NCI-H1092 (cell line): Measurements from ENCODE around the gene USF2.
A peak's percentile ranks its signal among the peaks of the same experiment; 100 is the strongest.
"Not testable (repeated sequence)": the region's sequence is repeated elsewhere in the genome, so short reads cannot be mapped to it uniquely, and the experiment has no call there.

Source experiments
- DNase-seq: peaks from one replicate; lab custom pipeline; 2025; lab: John Stamatoyannopoulos, UW

The USF2 gene

DNA sequence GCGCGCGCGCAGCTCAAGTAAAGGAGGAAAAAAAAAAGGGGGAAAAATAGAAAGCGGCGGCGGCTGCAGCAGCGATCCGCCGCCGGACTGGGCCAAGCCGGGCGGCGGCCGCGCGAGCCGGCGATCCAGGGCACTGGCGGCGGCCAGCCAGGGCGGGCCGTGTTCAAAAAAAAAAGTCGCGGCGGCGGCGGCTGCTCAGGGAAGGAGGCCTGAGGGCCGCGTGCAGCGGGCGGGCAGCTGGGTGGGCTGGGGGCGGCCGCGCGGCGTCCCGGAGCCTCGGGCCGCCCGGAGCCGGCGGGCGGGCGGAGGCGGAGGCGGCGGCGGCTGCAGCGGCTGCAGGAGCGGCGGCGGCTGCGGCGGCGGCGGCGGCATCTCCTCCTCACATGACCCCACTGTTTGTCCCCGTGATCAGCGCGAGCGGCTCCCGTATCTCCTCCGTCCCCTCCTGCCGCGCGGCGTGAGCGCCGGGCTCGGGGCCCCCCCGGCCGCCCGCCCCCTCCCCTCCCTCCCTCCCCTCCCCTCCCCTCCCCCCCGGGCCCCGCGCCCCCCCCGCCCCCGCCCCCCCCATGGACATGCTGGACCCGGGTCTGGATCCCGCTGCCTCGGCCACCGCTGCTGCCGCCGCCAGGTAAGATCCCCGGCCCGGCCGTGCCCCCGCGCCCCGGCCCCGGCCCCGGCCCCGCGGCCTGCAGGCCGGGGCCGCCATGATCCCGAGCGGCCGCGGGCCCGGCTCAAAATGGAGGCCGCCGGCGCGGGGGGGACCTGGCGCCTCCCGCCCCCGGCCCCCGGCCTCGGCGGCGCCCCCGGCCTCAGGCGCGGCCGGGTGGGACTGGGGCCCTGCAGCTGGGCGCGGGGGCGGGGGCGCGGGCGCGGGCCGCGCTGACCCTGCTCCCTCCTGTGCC, at the start of gene USF2:
Gene USF2 (plus strand): TSS at position 427 of the 902 bp plus-strand sequence. CDS start 140 bp downstream, at position 567.
- peak; percentile 29 for DNase-seq

GRCh38 chr19:35219008-35219407, 49.8 kb upstream of the USF2 start:
- no peak for DNase-seq

DNA sequence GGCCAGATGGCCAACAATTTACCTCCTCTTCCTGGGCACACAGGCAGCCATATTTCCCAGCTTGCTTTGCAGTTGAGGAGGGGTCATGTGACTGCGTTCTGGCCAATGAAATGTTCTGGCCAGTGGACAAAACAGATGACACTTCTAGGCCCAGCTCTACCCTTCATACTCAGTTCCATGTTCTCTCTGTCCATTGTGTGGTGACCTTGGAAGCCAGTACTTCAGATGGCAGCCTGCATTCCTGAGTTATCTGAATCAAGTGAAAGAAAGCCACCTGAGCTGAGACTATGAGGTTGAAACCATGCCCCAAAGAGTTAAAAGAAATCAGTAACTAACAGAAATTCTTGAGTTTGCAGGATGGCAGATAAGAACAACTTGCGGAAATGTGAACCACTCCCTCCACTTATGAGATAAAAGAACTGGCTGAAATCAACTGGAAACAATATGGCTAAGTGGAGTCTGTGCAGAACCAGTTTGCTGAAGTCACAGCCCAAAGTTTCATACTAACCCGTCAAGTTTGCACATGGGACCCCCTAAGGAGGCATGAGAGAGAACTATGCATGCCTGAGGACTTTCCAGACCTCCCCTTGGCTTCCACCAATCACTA, 48.3 kb upstream of the USF2 start:
- DNase-seq = no peak

DNA sequence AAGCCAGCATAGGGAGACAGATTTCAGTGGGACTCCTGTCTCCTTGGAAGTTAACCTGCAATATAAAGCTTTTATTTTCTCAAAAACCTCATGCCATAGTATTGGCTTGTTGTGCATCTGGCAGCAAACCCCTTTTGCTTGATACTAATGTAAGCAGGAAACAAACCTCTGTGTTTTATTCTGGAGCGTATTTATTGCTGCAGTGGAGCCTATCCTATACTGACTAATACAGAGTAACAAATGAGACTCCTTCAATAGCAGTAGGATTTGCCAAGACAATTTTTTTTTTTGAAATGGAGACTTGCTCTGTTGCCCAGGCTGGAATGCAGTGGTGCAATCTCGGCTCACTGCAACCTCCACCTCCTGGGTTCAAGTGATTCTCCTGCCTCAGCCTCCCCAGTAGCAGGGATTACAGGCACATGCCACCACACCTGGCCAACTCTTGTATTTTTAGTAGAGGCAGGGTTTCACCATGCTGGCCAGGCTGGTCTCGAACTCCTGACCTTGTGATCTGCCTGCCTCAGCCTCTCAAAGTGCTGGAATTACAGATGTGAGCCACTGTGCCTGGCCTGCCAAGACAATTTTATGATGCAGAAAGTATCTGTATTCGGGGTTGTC, 47.7 kb upstream of the USF2 start:
- not testable (repeated sequence) for DNase-seq

GRCh38 chr19:35222373-35223015, 46.3 kb upstream of the USF2 start:
- no peak for DNase-seq

DNA sequence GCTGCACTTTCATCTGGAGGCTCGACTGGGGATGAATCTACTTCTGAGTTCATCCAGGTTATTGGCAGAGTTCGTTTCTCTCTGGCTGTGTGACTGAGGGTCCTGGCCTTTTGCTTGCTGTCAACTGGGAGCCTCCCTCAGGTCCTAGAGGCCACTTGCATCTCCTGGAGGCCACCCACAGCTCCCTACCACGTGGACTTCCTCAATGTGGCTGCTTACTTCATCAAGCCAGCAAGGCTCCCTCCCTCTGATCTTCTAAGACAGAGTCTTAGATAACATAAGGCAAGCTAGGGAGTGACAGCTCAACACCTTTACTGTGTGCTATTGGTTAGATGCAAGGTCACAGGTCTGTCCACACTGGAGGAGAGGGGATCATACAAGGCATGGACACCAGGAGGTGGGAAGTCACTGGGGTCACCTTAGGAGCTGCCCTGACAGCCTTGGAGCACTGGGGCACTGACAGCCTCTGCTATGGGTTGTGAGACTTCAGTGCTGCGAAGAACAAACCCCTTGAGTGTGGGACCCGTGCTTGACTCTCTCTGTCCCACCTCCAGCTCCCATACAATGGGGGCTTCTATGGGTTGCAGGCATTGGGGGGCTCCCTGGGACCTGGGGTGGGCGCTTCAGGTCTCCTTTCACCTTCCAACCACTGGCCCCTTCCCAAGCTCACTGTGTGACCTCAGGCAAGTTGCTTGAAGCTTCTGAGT, 45.5 kb upstream of the USF2 start:
- no peak for DNase-seq

- no peak for DNase-seq
Measured at GRCh38 chr19:35223862-35224505, 44.8 kb upstream of the USF2 start.

GRCh38 chr19:35224681-35225571, 43.8 kb upstream of the USF2 start:
- no peak for DNase-seq

DNA sequence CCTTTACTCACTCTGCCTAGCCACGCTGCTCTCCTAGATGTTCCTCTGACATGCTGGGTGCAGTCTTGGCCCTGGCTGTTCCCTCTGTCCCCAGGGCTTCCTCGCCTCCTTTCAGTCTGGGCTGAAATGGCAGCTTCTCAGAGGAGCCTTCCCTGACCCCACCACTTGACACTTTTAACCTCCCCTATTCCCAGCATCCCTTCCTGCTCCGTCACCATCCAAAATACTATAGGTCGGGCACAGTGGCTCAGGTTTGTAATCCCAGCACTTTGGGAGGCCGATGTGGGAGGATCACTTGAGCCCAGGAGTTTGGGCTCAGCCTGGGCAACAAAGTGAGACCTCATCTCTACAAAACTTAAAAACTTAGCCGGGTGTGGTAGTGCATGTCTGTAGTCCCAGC, 42.8 kb upstream of the USF2 start:
- no peak for DNase-seq

- DNase-seq = no peak
Measured at GRCh38 chr19:35226748-35227147, 42.0 kb upstream of the USF2 start.

DNA sequence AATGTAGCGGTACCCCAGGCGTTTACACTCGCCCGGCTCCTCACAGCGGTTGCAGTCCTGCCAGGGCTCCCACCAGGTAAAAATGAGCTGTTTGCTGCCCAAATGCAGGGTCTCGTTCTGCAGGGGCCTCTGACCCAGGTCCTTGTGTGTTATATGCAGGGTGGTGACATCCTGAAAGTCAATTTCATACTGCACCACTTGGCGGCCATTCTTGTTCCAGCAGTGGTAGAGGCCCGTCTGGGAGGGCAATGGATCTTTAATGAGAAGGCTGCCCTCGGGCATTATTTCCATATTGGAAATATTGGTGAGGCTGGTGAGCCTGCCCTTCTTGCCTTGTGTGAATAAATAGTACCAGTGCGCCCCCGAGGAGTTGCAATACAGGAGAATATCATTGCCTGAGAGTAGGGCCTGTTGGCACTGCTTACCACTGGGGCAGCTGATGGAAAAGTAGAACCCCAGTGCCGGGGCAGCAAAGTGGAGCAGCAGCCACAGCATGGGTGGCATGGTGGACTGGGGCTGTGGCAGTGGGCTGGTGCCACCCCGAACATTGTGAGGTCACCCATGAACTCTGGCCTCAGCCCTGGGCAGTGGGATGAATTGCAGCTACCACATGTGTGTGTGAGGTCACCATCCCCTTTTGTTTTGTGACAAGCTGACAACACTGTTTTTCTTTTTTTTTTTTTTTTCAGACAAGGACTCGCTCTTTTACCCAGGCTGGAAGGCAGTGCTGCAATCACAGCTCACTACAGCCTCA, 40.4 kb upstream of the USF2 start, which contains the start of gene FAM187B:
Gene FAM187B (minus strand): TSS at position 563 of the 754 bp plus-strand sequence. CDS start 59 bp downstream, at position 504.
- DNase-seq = no peak

DNA sequence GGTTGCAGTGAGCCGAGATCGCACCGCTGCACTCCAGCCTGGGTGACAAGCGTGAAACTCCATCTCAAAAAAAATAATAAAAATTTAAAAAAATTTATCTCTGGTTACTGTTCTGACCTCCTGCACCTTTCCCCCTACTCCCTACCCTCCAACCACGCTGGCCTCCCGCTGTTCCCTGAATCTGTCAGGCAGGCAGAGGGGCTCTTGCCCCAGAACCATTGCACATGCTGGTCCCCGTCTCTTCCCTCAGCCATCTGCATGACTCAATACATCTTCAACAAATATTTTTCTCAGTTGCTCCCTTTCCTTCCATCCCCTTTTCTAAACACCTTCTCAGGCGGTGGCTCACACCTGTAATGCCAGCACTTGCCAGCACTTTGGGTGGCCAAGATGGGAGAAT, 39.2 kb upstream of the USF2 start:
- DNase-seq = no peak

- DNase-seq = no peak
Measured at GRCh38 chr19:35231956-35232645, 36.7 kb upstream of the USF2 start.

- no peak for DNase-seq
Measured at GRCh38 chr19:35232912-35233311, 35.9 kb upstream of the USF2 start.

DNA sequence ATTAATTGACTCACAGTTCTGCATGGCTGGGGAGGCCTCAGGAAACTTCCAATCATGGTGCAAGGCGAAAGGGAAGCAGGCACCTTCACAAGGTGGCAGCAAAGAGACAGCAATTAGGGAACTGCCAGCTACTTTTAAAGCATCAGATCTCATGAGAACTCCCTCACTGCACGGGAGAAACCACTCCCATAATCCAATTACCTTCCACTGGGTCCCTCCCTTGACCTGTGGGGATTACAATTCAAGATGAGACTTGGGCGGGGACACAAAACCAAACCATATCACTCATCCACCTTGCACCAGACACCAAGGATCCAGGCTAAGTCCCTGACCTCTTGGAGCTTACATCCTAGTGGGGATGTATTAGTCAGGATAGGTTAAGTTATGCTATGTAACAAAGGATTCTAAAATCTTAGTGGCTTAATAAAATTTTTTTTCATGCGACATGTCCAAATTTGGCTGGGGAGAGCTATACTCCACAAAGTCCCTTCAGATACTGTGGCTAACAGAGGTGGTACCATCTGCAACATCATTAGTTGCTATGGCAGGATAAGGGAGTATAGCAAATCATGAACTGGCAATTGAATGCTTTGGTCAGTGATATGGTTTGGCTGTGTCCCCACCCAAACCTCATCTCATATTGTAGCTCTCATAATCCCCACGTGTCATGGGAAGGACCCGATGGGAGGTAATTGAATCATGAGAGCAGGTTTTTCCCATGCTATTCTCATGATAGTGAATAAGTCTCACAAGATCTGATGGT, 31.9 kb upstream of the USF2 start:
- DNase-seq = no peak

DNA sequence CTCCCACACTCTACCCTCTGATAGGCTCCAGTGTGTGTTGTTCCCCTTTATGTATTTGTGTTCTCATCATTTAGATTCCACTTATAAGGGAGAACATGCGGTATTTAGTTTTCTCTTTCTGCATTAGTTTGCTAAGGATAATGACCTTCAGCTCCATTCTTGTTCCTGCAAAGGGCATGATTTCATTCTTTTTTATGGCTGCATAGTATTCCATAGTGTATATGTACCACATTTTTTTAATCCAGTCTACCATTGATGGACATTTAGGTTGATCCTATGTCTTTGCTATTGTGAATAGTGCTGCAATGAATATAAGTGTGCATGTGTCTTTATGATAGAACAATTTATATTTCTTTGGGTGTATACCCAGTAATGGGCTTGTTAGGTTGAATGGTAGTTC, 29.2 kb upstream of the USF2 start:
- not testable (repeated sequence) for DNase-seq

DNA sequence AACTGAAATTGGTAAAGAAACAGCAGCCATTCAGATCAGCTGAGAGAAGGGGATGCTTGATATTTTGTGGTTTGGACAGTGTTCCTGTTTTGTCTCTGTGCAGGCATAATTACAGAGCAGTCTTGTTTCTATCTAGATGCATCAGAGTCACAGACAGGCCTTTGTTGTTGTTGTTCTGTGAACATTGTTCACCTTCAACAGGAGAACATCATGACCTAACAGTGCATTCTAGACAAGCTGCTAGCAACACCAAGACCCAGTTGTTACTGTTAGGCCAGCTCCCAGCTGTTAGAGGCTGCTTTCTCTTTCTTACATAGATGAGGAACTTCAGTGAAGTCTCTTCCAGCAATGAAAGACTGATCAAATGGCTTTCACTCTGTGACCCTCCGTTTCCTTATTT, 28.4 kb upstream of the USF2 start:
- DNase-seq = no peak

GRCh38 chr19:35241417-35241816, 27.3 kb upstream of the USF2 start:
- DNase-seq = no peak
